Ishikawa (cell line): Measurements from ENCODE around the gene DNAJB2.

Experiments used
- CREB1 ChIP-seq: IDR thresholded peaks from 2 replicates; pipeline ENCODE4 v1.6.1; 2012; ENCODE audit warnings: low read depth
- EGR1 ChIP-seq: IDR thresholded peaks from 2 replicates; pipeline ENCODE4 v1.6.1; 2012
- EP300 ChIP-seq: IDR thresholded peaks from 2 replicates; pipeline ENCODE4 v1.6.1; 2012; ENCODE audit warnings: borderline replicate concordance
- FOXM1 ChIP-seq: IDR thresholded peaks from 2 replicates; pipeline ENCODE4 v1.6.1; 2012; ENCODE audit warnings: low read depth, borderline replicate concordance
- MAX ChIP-seq: IDR thresholded peaks from 2 replicates; pipeline ENCODE4 v1.6.1; 2012
- NFIC ChIP-seq: IDR thresholded peaks from 2 replicates; pipeline ENCODE4 v1.6.1; 2012
- RAD21 ChIP-seq: IDR thresholded peaks from 2 replicates; pipeline ENCODE4 v1.6.1; 2012; ENCODE audit warnings: low read depth
- REST ChIP-seq: IDR thresholded peaks from 2 replicates; pipeline ENCODE4 v1.6.1; 2012; ENCODE audit warnings: low read depth, mild to moderate bottlenecking
- TAF1 ChIP-seq: IDR thresholded peaks from 2 replicates; pipeline ENCODE4 v1.6.1; 2012; ENCODE audit warnings: low read depth, mild to moderate bottlenecking
- TCF12 ChIP-seq: IDR thresholded peaks from 2 replicates; pipeline ENCODE4 v1.6.1; 2012; ENCODE audit warnings: low read depth
- TEAD4 ChIP-seq: IDR thresholded peaks from 2 replicates; pipeline ENCODE4 v1.6.1; 2012
- USF1 ChIP-seq: IDR thresholded peaks from 2 replicates; pipeline ENCODE4 v1.6.1; 2012
- YY1 ChIP-seq: IDR thresholded peaks from 2 replicates; pipeline ENCODE4 v1.6.1; 2012; ENCODE audit warnings: low read depth
- ZBTB7A ChIP-seq: IDR thresholded peaks from 2 replicates; pipeline ENCODE4 v1.6.1; 2012; ENCODE audit warnings: low read depth

GRCh38 chr2:219325657-219326315 is 46.6 kb downstream of the DNAJB2 start:
- TF ChIP-seq EP300 (no peak), TCF12 (no peak), YY1 (no peak), MAX (no peak), TEAD4 (no peak), TAF1 (no peak), RAD21 (no peak), CREB1 (no peak), REST (no peak), EGR1 (no peak), USF1 (no peak), FOXM1 (no peak), ZBTB7A (no peak), NFIC (no peak)
